Measurements from ENCODE around the gene ETHE1. TPM values are rescaled to one million over a fixed set of nuclear protein-coding genes. Genes with fewer than 3 reads are reported as not detected.

ETHE1 gene
- total RNA-seq, 4 donors from 2014 or later = 33.3 to 55.9 (median 52.3) TPM

- H3K36me3 ChIP-seq = peaks cover 0 to 12% of the 10 kb centered on the region in 2 donors
- 0% methylated on average over 2 to 15 of the region's 47 CpGs for WGBS, 2 donors (ENCODE audit: low coverage in 1 of 2)
Observed at GRCh38 chr19:43532962-43533545, 6.1 kb upstream of the ETHE1 start, which contains the start of gene ZNF575. TSS of gene ZNF575 (plus strand) at chr19:43533188. CDS start at chr19:43534423, 1,235 bp downstream.

DNA sequence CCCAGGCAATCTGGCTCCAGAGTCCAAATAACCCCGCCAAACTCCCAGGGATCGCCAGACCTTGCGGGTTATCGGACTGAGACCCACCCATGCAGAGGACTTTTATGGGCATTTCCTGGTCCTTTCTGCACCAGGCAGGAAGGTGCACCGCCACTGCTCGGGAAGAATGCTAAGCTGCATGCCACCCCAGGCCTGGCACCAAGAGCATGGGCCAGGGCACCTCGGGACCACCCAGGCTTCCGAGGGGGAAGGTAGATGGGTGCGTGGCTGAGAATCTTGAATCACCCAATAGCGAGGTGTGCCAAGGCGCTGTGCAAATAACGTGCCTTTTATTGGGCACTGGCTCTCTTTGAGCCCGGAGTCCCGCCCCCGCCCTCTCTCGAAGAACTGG lies 5.6 kb upstream of the ETHE1 start:
- ATAC-seq = no peak
- peak overlapping the region; percentile 36 to 70 for H3K4me3 ChIP-seq
- no peaks in the 10 kb centered on the region for H3K27me3 ChIP-seq
- peak overlapping the region; percentile 45 to 96 (median 90) for H3K27ac ChIP-seq
- H3K36me3 ChIP-seq = peaks cover 0 to 7% of the 10 kb centered on the region in 2 donors
- WGBS, 2 donors (ENCODE audit: low coverage in 1 of 2) = 0% methylated on average over 9 of the region's 16 CpGs; no CpG with 5 or more reads in 1 of the 2 donors
- TF ChIP-seq EP300 (IDR thresholded peaks at IDR 0.05) (no peak), POLR2AphosphoS5 (IDR thresholded peaks at IDR 0.05) (no peak), POLR2A (IDR thresholded peaks at IDR 0.05) (no peak)
- TF ChIP-seq, protein P1, sequence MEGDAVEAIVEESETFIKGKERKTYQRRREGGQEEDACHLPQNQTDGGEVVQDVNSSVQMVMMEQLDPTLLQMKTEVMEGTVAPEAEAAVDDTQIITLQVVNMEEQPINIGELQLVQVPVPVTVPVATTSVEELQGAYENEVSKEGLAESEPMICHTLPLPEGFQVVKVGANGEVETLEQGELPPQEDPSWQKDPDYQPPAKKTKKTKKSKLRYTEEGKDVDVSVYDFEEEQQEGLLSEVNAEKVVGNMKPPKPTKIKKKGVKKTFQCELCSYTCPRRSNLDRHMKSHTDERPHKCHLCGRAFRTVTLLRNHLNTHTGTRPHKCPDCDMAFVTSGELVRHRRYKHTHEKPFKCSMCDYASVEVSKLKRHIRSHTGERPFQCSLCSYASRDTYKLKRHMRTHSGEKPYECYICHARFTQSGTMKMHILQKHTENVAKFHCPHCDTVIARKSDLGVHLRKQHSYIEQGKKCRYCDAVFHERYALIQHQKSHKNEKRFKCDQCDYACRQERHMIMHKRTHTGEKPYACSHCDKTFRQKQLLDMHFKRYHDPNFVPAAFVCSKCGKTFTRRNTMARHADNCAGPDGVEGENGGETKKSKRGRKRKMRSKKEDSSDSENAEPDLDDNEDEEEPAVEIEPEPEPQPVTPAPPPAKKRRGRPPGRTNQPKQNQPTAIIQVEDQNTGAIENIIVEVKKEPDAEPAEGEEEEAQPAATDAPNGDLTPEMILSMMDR (IDR thresholded peaks at IDR 0.05) = no peak
- peaks cover 0 to 44% (median 14%) of the 10 kb centered on the region in 3 donors for H3K4me1 ChIP-seq
- H3K9me3 ChIP-seq = no peaks in the 10 kb centered on the region

More at GRCh38 chr19:43532962-43533545, 6.1 kb upstream of the ETHE1 start, which contains the start of gene ZNF575:
- Histone ChIP-seq H3K27me3 (no peaks in the 10 kb centered on the region), H3K27ac (peak within 1 kb of the TSS; percentile 65 to 96 (median 90)), H3K9me3 (no peaks in the 10 kb centered on the region), H3K4me3 (peak within 1 kb of the TSS; percentile 36 to 70), H3K4me1 (peaks cover 0 to 39% (median 11%) of the 10 kb centered on the region in 3 donors)
- TF ChIP-seq POLR2AphosphoS5 (IDR thresholded peaks at IDR 0.05) = peak; percentile 71
- peak in 1 of 2 donors; percentile 32 for TF ChIP-seq POLR2A (IDR thresholded peaks at IDR 0.05)
- TF ChIP-seq EP300 (IDR thresholded peaks at IDR 0.05) = no peak
- TF ChIP-seq, protein P1 (IDR thresholded peaks at IDR 0.05) = peak in 2 of 4 experiments; percentile 2 to 22
- ATAC-seq = peak; percentile 62

GRCh38 chr19:43527860-43528622 lies 1.0 kb upstream of the ETHE1 start:
- Histone ChIP-seq H3K27me3 (no peaks in the 10 kb centered on the region), H3K9me3 (no peaks in the 10 kb centered on the region), H3K36me3 (no peaks in the 10 kb centered on the region), H3K4me3 (peak overlapping the region; percentile 79 to 91), H3K27ac (peak overlapping the region; percentile 82 to 90 (median 89)), H3K4me1 (peaks cover 0 to 59% (median 11%) of the 10 kb centered on the region in 3 donors)
- TF ChIP-seq, protein P1 (IDR thresholded peaks at IDR 0.05) = no peak
- TF ChIP-seq POLR2AphosphoS5 (IDR thresholded peaks at IDR 0.05) = peak; percentile 8
- ATAC-seq = peak; percentile 47
- WGBS, 2 donors (ENCODE audit: low coverage in 1 of 2) = 8 to 24% methylated on average over 9 to 12 of the region's 13 CpGs

GRCh38 chr19:43525836-43526771 lies 897 bp downstream of the ETHE1 start:
- no peak for TF ChIP-seq EP300 (IDR thresholded peaks at IDR 0.05)
- peak overlapping the region; percentile 79 to 91 for H3K4me3 ChIP-seq
- H3K27ac ChIP-seq = peak overlapping the region; percentile 82 to 90 (median 89)
- H3K9me3 ChIP-seq = no peaks in the 10 kb centered on the region
- no peaks in the 10 kb centered on the region for H3K27me3 ChIP-seq
- WGBS, 2 donors (ENCODE audit: low coverage in 1 of 2) = 0 to 40% methylated on average over 1 to 8 of the region's 26 CpGs
- H3K36me3 ChIP-seq = peaks cover 0 to 4% of the 10 kb centered on the region in 2 donors
- peak; percentile 5 for ATAC-seq
- H3K4me1 ChIP-seq = peaks cover 0 to 48% (median 11%) of the 10 kb centered on the region in 3 donors
